Measurements from ENCODE around the gene KRTAP10-3.

DNA sequence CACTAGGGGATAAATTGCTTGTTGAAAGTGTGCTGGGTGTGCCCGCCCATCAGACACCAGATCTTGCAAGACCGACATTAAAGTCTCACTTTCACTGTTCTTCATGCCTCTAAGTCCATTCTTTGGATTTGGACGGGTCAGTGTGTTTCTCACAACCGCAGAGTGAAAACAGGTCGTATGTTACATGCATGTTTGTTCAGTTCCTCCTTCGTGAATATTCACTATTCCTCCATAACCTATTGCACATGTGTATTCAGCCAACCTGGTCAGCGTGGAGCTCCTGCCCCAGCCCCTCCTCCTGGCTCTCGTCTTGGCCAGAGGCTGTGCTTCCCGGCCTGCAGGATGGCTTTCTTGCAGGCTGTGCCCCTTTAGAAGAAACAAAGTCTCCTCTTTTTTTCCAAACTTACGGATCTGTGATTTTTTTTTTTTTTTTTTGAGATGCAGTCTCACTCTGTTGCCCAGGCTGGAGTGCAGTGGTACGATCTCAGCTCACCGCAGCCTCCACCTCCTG lies 35.9 kb upstream of the KRTAP10-3 start:
- no peak for TF ChIP-seq GATA3 (IDR thresholded peaks at IDR 0.05; ENCODE audit: low read depth, low read length)
- TF ChIP-seq GATA2 (IDR thresholded peaks at IDR 0.05; ENCODE audit: low read depth, low read length) = no peak
